HG03095 (cell line): Measurements from ENCODE around the gene RBL2.
A peak's percentile ranks its signal among the peaks of the same experiment; 100 is the strongest.
"Not testable (repeated sequence)": the region's sequence is repeated elsewhere in the genome, so short reads cannot be mapped to it uniquely, and the experiment has no call there.

Source experiments
- ATAC-seq: cut with Tn5 transposase; IDR thresholded peaks from one replicate; pipeline ENCODE4 v1.9.1; 2021; ENCODE audit warnings: moderate library complexity; ENCODE audit not compliant: unreplicated experiment

RBL2 gene

GRCh38 chr16:53434377-53435065 lies at the start of gene RBL2:
Gene RBL2, plus strand, starts transcription at chr16:53434471. Its CDS starts 86 bp downstream, at chr16:53434557.
- peak; percentile 71 for ATAC-seq

- not testable (repeated sequence) for ATAC-seq
Observed at GRCh38 chr16:53384610-53385009, 49.7 kb upstream of the RBL2 start.

GRCh38 chr16:53404959-53405358 lies 29.3 kb upstream of the RBL2 start:
- ATAC-seq = no peak

- no peak for ATAC-seq
Observed at GRCh38 chr16:53412549-53412948, 21.7 kb upstream of the RBL2 start.

DNA sequence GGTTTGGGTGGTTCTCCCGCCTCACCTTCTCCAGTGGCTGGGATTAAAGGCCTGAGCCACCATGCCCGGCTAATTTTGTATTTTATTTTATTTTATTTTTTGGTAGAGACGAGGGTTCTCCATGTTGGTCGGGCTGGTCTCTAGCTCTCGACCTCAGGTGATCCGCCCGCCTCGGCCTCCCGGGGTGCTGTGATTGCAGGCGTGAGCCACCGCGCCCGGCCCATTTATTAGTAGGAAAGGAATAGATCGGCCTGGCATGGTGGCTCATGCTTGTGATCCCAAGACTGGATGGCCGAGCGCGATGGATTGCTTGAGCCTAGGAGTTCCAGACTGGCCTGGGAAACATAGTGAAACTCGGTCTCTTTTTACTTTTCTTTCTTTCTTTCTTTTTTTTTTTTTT lies 20.4 kb upstream of the RBL2 start:
- no peak for ATAC-seq

- no peak for ATAC-seq
Observed at GRCh38 chr16:53414381-53414780, 19.9 kb upstream of the RBL2 start.

GRCh38 chr16:53415504-53415903 lies 18.8 kb upstream of the RBL2 start:
- no peak for ATAC-seq

DNA sequence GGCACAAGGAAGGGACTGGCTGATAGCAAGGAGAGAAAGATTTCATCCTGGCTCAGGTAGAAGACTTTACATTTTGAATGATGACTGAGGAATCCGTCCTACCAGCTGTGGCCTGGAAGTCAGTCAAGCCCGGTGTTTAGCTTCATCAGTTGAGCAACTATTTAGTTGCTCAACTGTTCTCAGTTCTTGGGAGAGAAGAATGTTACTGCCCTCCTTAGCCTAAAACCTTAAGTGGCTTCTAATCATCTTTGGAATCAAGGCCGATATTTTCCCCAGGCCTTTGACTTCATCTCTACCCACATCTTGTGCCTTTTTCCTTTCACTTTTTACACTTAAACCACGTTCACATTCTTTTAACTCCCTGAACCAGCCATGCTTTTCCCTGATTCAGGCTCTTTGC lies 17.3 kb upstream of the RBL2 start:
- no peak for ATAC-seq

DNA sequence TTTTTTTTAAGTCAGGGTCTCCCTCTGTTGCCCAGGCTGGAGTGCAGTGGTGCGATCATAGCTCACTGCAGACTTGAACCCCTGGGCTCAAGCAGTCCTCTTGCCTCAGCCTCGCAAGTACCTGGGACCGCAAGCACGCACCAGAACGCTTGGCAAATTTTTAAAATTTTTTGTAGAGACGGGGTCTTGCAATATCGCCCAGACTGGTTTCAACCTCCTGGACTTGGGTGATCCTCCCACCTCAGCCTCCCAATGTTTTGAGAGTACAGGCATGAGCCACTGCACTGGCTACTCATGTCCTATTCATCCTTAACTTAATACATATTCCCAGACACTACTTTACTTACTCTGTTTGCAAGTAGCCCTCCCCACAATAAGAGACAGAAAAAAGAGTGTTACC lies 16.3 kb upstream of the RBL2 start:
- no peak for ATAC-seq

- not testable (repeated sequence) for ATAC-seq
Observed at GRCh38 chr16:53419383-53419709, 14.9 kb upstream of the RBL2 start.

DNA sequence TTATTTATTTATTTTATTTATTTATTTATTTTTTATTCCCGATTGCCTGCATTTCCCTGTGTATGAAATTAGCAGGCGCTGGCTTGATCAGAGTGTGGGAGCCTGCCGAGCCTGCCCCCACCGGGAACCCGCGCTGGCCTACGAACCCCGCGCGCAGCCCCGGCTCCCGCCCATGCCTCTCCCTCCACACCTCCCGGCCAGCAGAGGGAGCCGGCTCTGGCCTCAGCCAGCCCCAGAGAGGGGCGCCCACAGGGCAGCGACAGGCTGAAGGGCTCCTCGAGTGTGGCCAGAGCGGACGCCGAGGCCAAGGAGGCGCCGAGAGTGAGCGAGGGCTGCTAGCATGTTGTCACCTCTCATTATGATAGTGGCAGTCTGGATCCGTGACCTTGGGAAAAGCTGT lies 13.0 kb upstream of the RBL2 start:
- ATAC-seq = no peak

DNA sequence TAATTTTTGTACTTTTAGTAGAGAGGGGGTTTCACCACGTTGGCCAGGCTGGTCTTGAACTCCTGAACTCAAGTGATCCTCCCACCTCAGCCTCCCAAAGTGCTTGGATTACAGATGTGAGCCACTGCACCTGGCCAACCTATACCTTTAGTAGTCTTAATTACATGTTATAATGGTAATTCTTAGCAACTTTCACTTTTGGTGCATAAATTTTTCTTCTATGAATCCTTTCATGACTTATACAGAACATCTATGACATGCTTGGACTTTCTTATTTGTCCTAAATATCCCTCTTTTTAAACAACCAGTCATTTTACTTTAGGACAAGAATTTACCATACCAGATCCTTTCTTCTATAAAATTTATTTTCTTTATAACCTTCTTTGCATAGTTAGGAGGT lies 10.3 kb upstream of the RBL2 start:
- ATAC-seq = not testable (repeated sequence)

GRCh38 chr16:53428681-53429080 lies 5.6 kb upstream of the RBL2 start:
- no peak for ATAC-seq

DNA sequence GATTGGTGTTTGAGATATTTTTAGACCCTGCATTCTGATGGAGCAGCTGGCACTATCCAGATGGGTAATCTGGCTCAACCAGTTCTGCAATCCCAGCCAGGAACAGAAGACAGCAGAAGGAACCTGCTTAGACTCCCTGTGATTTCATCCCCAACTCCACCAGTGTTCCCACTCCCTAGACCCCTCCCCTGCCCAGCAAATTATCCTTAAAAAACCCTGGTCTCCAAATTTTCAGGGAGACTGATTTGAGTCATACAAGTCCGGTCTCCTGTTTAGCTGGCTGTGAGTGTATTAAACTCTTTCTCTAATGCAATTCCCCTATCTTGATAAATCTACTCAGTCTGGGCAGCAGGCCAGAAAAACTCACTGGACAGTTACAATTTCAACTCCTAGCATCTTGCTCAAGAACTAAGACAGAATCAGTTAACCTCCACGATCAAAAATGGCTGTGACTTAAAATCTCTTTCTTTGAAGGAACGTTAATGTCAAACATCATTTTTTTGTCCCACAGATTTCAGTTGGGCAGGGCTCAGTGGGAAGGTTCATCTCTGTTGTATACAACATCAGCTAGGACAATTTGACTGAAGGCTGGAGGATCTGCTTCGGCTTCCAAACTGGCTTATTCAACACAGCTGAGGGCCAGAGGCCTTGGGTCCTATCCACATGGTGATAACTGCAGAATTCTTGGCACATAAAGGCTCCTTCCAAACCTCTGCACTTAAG lies 4.9 kb upstream of the RBL2 start:
- no peak for ATAC-seq

DNA sequence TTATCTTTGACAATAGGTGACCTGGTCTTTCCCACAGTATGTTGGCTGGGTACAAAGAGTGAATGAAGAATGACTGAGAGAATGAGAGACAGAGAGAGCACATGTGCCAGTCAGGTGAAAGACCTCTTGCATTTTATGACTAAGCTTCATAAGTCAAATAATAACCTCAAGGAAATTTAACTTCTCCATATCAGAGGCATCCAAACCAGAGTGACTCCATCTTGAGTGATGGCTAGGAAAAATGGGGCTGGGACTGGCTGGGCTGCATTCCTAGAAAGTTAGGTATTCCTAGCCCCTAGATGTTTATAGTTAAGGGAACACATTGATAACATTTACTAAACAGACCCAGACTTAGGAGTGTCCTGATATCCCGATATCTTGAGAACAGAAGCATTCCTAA lies 3.9 kb upstream of the RBL2 start:
- no peak for ATAC-seq

DNA sequence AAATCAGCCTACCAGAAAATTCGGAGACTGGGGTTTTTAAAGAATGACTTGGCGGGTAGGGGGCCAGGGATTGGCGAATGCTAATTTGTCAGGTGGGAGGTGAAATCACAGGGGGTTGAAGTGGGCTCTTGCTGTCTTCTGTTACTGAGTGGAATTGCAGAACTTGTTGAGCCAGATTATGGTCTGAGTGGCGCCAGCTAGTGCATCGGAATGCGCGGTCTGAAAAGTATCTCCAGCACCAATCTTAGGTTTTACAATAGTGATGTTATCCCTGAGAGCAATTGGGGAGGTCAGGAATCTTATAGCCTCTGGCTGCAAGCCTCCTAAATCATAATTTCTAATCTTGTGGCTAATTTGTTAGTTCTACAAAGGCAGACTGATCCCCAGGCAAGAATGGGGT lies 762 bp upstream of the RBL2 start:
- ATAC-seq = no peak

DNA sequence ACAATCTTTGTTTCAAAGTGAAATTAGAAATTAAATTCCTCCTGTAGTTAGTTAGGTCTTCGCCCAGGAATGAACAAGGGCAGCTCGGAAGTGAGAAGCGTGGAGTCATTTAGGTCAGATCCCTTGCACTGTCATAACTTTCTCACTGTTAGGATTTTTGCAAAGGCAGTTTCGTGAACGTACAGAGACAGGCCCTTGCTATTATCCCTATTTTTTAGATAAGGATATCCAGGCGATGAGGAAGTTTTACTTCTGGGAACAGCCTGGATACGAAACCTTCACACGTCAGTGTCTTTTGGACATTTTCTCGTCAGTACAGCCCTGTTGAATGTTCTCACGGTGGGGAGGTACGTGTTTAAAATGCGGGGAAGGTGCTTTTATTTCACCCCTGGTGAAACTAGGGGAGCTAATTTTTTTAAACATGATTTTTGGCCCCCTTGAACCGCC lies 318 bp upstream of the RBL2 start:
- ATAC-seq = no peak

DNA sequence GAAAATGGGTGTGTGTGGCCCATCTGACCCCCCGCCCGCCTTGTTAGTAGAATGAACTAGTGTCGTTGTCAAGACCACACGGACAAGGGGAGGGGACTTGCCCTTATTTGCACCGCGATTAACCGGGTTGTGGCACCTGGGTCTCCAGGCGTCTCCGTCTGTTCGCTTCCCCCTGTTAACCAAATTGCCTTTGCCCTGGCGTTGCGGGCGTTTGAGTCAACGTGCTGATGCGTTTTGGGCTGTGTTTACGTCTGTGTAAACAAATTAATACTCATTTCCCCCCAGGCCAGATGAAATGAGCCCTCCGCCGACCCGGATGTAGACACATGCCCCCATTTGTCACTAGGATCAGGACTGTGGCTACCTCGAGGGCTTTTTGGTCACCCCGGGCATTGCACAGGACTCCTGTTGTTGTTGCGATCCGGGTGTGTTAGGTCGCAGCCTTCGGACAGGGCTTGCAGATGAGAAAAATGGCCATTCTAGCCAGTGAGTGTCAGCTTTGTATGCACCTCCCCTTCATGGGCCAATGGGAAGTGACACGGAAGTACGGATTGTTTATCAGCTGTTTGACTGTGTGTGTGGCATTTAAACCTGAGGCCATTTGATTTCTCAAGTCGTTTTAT lies 906 bp downstream of the RBL2 start:
- peak; percentile 83 for ATAC-seq

DNA sequence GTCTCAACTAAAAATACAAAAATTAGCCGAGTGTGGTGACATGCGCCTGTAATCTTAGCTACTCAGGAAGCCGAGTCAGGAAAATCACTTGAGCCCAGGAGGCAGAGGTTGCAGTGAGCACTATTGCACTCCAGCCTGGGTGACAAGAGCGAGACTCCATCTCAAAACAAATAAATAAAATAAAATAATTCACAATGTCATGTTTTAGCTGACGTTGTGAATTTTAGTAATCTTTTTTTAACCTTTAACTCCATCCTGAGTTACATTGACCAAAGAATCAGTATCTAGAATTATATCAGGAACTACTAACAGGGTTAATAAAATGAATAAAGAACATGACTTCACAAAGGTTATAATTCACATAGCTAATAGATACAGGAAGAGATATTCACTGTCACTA lies 5.9 kb downstream of the RBL2 start:
- no peak for ATAC-seq

DNA sequence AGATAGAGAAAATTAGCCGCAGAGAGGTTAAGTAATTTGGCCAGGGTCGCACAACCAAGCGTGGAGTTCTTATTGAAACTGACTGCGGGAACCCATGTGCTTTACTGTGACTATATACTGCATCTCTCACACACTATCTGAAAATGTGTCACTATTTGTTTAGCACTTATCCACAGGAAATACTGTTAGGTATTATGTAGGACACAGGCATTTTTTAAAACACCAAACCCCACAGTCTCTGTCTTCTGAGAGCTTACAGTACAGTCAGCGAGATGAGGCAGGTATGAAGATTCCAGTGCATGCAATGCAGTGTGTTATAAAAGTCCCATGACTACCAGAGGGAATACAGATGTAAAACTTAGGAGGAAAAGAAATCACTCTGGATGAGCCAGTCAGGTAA lies 11.3 kb downstream of the RBL2 start:
- ATAC-seq = no peak

GRCh38 chr16:53446090-53446489 lies 11.8 kb downstream of the RBL2 start:
- ATAC-seq = no peak

GRCh38 chr16:53449816-53450517 lies 15.7 kb downstream of the RBL2 start:
- no peak for ATAC-seq
